ENCODE data around the gene LHX4.

LHX4 gene

DNA sequence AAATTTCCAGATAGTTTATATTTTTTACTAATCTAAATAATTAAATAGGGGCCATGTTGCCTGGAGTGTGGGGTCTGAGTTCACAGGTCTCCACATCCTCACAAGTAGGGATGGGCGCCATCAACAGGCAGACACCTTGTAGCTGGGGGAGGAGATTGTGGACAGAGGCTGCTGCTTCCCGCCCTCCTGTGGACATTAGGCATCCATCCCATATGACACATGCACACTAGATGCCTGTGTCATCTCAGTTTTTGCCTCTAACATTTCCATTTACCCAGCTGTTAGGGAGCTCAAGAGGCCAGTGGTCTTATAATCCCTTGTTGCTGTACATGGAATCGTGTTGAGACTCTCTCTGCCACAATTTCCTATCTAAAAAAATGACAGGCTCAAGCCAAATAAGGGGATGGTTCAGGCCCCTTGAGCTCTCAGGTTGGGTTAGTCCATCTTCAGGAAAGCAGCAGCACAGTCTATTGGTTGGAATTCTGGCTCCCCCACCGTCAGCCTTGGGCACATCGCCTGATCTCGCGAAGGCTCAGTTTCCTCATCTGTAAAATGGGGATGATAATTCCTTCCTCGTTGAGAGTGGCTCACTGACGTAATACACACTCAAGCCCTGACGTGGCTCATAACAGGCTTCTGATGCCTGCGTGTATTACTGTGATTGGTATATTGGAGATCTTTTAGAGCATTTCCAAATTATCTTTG lies 13.6 kb downstream of the LHX4 start:
- DNase-seq (ENCODE audit: low spot score) = no peak

GRCh38 chr1:180244840-180245239 lies 14.8 kb downstream of the LHX4 start:
- no peak for DNase-seq (ENCODE audit: low spot score)

GRCh38 chr1:180246579-180246978 lies 16.5 kb downstream of the LHX4 start:
- DNase-seq (ENCODE audit: low spot score) = no peak

- no peak for DNase-seq (ENCODE audit: low spot score)
Measured at GRCh38 chr1:180247061-180247460, 17.0 kb downstream of the LHX4 start.

DNA sequence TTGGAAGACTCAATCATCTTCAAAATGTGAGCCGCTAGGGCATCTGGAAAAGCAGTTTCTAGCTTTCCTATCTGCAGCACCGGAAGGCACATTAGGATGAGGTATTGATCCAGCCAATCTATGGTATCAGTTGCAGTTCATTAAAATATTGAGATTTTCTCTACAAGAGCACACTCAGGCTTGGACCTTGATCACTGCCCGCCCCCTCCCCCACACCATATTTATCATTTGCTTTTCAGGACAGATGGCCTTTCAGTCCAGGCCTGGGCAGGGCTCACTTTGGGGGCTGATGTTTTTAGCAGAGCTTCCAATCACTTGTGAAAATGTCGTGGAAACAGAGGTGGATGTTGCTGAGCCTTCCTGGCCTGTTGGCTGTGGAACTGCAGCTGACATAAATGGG lies 17.5 kb downstream of the LHX4 start:
- DNase-seq (ENCODE audit: low spot score) = no peak

GRCh38 chr1:180248176-180248575 lies 18.1 kb downstream of the LHX4 start:
- no peak for DNase-seq (ENCODE audit: low spot score)

DNA sequence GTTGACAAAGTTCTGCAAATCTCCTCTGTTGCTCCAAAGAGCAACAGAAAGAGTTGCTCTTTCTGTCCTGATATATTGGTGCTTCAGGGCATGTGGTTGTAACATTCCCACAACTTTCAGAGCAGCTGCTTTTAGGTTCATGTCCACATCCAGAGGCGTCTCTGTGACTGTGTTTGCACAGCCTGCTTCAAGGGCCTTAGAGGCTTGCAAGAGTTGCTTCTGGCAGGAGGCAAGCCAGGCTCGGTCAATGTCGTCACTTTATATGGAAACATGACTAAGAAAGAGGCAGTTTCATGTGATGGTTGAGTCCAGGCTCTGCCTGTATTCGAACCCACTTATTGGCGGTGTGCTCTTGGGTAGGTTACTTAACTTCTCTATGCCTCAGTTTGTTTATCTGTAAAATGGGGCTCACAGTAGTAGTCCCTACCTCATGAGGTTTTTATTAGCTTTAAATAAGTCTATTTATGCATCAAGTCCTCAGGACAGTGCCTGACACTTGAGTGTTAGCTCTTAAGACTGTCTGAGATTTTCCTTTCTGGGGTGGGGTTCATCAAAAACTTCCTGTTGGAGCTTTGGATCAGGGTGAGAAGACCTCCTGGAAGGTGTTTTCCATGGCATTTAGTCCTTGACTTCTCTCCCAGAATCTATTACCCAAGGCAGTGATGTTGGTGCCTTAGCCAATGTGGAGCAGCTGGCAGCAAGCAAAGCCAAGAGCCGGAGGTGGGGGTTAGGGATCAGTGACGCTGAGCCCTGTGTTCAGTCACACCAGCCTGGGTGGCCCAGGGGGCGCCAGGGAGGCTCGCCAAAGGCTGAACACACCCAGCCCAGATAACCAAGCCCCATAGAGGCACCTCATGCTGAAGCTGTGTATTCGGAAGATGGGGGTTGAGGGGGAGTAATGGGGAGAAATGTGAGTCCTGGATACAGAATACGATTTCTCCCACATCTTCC lies 18.9 kb downstream of the LHX4 start:
- no peak for DNase-seq (ENCODE audit: low spot score)

- DNase-seq (ENCODE audit: low spot score) = no peak
Measured at GRCh38 chr1:180249725-180250498, 19.8 kb downstream of the LHX4 start.

GRCh38 chr1:180250499-180250770 lies 20.4 kb downstream of the LHX4 start:
- DNase-seq (ENCODE audit: low spot score) = no peak

DNA sequence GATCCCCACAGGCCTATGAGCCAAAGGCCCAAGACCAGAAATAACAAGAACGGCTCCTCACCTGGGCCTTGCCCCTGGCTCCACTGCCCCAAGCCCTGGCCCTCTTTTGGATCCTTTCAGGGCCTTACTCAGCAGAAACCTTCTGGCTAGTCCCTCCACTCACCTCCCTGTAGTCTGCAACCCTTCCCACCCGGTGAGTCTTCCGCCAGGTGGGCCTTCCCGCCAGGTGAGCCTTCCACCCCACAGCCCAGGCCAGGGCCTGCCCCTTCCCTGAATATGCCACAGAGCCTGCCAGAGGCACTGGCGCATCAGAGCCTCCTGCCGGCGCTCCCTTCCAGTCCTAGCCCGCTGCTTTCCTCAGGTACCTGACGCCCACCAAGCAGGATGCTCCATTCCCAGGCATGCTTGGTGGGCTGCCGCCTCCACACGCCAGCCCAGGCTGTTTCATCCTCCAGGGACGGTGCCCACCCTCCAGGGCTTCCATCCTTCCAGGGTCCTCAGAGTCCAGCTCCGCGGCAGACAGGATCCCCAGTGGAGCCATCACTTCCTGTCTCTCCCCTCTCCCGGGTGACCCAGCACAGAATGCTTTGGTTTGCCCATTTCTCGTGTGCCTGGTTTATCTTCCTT lies 20.9 kb downstream of the LHX4 start:
- no peak for DNase-seq (ENCODE audit: low spot score)

GRCh38 chr1:180251526-180252305 lies 21.7 kb downstream of the LHX4 start:
- no peak for DNase-seq (ENCODE audit: low spot score)

DNA sequence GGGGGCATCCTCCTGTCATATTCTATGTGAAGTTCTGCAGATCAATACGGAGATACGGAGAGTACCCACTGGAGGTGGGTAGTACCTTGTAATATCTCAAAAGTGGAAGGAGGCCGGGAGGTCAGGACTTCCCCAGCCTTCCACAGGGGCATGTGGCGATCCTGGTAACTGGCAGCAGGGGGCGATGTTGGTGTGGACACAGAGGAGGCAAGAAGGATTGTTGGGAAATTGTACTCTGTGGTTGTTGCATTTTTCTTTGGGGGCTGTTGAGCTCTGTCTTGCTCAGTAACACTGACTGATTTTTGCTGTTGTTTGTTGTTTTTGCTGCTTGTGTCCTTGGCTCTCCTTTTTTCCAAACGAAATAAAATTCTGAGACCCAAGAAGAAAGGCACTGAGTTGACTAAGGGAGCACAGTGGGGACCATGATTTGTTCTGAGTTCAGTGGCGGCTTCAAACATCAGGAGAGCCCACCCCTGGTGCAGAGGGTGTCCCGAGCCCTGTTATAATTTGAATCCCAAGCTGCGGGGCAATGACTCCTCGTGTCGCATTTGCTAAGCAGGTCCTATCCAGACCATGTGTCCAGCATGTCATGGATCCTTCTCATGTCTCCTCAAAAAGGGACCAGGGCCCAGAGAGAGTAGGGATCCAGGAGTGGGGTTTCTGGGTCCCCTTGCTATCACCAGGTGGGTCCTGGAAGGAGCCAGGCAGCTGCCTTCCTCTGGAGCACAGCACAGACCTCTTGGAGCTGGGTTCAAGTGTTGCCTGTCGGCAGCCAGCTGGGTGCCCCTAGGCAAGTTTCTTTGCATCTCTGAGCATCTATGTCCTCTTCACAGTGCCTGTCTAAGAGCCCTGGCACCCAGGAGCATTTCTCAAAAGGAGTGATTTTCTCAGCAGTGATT lies 22.8 kb downstream of the LHX4 start:
- DNase-seq (ENCODE audit: low spot score) = peak; percentile 81

DNA sequence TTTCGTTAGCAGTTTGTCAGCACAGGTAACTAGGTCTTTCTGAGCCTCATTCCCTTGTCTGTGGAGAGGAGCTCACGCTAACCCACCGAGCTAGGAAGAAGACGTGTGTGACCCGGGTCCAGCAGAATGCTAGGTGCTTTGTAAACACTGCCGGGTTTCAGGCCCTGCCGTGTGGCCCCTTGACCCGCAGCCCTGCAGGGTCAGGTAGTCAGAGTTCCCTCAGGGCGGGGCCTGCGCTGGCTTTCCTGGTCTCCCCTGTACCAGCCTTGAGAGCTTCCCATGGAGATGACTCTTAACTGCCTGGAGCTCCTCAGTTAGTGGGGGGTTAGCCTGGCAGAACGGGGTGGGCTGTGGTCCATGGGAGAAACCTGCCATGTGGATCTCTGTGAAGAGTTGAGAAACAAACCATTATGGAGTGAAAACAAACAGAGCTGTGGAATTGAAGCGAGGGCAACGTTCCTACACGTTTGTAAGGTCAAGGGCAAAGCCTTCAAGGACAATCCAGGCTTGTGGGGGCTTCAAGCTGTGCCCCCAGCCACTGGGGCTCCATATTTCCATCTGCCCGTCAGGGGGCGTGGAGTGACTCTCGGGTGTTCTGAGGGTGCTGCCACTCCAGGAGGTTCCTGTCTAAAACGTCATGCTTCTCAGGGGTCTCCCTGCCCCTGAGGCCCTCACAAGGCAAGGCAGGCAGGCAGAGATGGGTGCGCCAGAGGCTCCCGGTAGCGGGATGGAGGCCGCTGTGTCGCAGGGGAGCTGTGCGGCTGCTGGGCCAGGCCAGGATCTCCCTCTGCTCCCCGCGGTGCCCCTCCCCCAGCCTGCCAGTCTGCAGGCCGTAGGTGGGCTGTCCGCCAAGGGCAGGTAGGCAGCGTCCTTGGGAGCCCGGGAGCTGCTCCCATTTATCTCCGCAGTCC lies 23.8 kb downstream of the LHX4 start:
- no peak for DNase-seq (ENCODE audit: low spot score)

DNA sequence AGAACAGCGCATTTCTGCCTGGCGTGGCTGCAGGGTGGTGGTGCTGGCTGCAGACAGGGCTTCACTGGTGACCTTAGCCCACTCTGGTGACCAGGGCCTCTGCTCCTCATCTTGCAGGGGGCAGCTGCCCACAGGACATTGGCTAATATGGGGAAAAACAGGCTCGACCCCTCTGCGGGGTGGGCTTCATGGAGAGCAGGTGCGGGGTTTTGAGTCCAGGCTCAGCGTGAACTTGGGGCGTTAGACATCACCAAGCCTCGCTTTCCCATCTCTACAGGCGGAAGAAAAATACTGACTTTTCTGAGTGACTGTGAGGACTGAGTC lies 24.4 kb downstream of the LHX4 start:
- DNase-seq (ENCODE audit: low spot score) = no peak

DNA sequence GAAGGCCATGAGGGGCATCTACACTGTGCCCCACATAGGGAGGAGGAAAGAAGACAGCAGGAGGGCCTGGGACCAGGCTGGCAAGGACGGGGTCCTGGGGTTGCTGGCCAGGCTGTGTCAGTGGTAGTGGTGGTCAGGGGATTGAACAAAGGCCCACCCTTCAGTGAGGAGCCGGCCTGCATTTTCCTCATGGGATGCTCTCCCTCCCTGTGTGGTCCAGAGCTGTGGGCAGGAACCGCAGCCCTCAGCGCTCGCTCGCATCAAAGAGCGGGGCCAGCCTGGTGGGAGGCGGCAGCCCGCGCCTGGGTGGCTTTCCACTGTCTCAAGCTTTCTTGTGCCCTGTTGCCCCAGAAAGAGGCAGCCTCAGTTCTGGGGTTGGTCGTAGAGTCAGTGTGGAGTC lies 24.8 kb downstream of the LHX4 start:
- DNase-seq (ENCODE audit: low spot score) = no peak

DNA sequence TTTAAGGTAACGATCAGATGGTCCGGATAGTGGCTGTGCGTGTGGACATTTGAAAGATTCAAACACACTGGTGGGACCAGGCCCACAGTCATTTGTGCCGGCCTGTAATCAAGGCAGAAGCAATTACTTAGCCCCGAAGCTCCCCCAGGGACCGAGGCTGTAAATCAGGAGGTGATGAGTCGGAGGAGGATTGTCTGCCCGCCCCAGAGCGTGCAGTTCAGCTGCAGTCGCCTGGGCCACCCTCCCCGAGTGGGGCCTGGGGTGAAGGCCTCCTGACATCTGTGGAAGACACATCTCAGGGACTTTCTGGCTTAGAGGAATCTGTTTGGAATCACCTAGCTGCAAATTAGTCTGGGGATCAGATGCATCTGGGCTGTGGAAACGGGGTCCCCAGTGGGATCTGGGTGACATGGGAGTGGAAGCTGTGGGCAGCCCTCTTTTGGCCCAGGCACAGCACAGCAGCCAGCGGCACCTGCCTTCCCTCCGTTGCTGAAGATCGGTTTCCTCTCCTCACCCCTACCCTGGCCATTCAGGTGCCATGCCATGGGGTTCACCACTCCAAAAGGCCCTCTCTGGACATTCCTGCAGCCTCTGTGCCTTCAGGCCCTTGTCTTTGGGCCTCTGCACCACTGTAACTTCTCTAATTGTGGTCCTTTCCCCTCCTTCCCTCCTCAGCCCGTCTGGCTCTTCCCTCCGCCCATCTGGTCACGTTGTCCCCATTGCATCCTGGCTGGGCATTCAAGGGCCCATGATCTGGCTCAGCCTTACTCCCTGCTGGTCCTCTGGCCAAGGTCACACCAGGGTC lies 25.7 kb downstream of the LHX4 start:
- no peak for DNase-seq (ENCODE audit: low spot score)

DNA sequence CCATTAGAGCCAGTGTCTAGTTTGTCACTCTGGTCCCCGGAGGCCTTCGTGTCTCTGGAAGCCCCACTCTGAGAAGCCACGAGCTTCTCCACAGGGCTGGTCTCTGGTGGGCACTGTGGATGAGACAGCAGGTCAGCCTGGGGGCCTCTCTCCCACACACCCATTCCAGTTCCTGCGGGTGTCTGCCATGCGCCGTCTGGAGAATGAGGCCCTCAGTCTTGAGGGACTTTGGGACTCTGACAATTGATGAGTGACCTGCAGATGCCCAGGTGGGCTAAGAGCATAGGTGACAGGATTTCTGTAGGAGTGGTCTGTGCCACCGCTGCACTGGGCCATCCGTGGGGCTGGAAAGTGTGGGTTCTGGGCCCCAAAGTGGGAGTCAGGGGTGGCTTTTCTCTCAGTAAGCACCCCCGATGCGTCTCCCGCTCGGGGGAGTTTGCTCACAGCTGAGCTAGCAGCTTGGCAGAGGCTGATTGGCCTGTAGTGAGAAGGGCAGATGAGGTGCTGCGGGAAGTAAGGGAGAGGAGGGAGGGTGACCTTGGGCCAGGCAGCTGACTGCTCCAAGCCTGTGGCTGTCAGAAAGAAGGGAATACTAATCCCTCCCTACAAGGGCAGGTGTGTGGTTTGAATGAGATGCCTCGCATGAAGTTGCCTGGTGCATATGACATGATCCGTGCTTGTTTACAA lies 26.4 kb downstream of the LHX4 start:
- no peak for DNase-seq (ENCODE audit: low spot score)

- DNase-seq (ENCODE audit: low spot score) = no peak
Measured at GRCh38 chr1:180257028-180257386, 26.9 kb downstream of the LHX4 start.

Data from AG20443 (cell line).